Fibroblast of skin of left quadriceps (primary cell): Measurements from ENCODE around the gene FXYD5.
"Not testable (repeated sequence)": the region's sequence is repeated elsewhere in the genome, so short reads cannot be mapped to it uniquely, and the experiment has no call there.

Experiments
- DNase-seq, 2 experiments: peaks; one replicate each; pipeline ENCODE4 v3.0.0-alpha.2; 2013; ENCODE audit warnings: low read depth in 2 of 2

Gene FXYD5

GRCh38 chr19:35179830-35180229 is 25.3 kb downstream of the FXYD5 start:
- no peak for DNase-seq

GRCh38 chr19:35181387-35181786 is 26.9 kb downstream of the FXYD5 start:
- DNase-seq = no peak

DNA sequence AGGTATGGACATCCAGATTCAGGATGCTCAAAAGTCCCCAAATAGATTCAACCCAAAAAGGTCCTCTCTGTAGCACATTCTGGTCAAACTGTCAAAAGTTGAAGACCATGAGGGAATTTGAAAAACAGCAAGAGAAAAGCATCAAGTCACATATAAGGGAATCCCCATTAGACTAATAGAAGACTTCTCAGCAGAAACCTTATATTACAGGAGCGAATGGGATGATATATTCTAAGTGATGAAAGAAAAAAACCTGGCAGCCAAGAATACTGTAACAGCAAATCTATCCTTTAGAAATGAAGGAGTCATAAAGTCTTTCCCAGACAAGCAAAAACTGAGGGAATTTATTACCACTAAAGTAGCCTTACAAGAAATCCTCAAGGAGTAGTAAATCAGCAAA is 29.7 kb downstream of the FXYD5 start:
- no peak for DNase-seq

GRCh38 chr19:35184884-35185283 is 30.3 kb downstream of the FXYD5 start:
- DNase-seq = no peak

- no peak for DNase-seq
Observed at GRCh38 chr19:35194012-35194984, 39.8 kb downstream of the FXYD5 start.

- no peak for DNase-seq
Observed at GRCh38 chr19:35195830-35196229, 41.3 kb downstream of the FXYD5 start.

DNA sequence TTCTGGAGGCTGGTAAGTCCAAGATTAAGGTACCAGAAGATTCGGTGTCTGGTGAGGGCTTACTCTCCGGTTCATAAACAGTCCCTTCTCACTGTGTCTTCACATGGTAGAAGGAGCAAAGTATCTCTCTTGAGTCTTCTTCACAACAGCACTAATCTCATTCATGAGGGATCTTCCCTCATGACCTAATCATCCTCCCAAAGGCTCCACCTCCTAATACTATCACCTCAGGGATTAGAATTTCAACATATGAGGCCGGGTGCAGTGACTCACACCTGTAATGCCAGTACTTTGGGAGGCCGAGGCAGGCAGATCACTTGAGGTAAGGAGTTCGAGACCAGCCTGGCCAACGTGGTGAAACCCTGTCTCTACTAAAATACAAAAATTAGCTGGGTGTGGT is 42.3 kb downstream of the FXYD5 start:
- DNase-seq = not testable (repeated sequence)

DNA sequence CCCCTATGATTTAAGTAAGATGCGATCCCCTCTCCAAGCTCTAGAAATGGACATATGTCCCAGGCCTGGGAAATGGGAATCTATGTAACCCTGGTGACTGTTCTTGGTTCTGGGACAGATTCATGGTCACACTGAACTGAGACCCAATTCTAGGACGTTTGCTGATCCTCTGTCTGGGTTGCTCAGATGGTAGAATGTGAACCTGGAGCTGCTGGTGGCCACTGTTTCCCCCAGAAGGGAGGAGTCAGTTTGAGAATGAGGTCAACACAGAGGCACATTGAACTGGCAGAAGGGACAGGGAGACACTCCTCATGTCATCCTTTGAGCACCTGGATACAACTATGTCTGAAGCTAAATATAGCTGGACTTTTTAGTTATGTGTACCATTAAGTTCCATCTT is 44.9 kb downstream of the FXYD5 start:
- DNase-seq = no peak

DNA sequence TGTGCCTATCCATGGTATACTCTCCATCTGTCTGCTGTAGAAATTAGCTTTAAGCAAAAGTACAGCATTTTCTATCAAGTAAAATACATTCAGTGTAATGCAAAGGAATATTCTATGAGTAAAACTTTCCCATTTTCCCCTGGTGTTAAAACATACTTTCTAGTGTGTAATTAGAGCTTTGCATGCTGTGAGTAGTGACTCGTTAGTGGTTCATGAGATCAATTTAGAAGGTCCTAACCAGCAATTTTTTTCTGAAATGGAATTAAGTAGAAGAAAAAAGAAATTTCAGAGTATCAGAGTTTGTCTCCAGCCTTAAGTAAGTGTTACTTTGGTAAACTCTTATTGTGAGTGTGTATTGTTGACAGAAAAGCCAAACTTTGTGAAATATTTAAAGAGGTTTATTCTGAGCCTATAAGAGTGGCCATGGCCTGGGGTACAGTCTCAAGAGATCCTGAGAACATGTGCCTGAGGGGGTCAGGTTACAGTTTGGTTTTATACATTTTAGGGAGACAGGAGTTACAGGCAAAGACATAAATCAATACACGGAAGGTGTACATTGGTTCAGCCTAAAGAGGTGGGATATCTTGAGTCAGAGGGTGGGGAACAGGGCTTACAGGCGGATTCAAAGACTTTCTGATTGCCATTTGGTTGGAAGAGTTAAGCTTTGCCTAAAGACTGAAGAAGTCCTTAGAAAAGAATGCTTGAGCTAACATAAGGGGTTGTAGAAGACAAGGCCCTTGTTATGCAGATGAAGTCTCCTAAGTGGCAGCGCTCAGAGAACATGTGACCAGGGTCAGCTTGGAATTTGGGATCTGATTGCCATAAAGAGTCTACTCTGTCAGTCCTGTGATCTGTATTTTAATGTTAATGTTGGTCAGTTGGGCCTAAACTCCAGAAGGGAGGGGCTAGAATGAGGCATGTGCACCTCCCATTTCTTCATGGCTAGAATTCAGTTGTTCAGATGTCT is 48.5 kb downstream of the FXYD5 start:
- DNase-seq = no peak

DNA sequence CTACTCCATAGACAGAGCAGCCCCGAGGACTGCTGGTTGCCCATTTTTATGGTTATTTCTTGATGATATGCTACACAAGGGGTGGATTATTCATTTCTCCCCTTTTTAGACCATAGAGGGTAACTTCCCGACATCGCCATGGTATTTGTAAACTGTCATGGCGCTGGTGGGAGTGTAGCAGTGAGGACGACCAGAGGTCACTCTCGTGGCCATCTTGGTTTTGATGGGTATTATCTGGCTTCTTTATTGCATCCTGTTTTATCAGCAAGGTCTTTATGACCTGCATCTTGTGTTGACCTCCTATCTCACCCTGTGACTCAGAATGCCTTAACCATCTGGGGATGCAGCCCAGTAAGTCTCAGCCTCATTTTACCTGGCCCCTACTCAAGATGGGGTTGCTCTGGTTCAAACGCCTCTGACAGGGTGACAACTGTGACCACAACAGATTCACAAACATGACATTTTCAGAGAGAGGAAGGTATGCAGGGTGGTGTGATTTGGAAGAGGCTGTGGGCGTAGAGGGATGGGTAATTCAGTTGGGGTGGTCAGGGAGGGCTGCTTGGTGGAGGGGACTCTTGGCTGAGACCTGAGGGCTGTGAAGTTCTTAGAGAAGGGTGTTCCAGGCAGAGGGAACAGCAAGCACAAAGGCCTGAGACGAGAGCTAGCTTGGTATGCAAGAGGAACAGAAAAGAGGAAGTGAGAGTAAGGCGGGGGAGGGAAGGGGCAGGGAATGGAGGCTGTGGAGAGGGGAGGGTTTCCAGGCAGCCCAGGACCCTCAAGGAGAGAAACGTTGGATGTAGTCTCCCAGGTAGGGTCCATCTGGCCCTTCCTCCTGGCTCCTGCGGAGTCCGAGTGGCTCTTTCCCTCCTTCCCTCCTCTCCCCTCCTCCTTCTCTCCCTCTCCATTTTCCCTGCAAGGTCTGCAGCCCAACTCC is 50.5 kb downstream of the FXYD5 start:
- no peak for DNase-seq

- no peak for DNase-seq
Observed at GRCh38 chr19:35205733-35206323, 51.3 kb downstream of the FXYD5 start.

DNA sequence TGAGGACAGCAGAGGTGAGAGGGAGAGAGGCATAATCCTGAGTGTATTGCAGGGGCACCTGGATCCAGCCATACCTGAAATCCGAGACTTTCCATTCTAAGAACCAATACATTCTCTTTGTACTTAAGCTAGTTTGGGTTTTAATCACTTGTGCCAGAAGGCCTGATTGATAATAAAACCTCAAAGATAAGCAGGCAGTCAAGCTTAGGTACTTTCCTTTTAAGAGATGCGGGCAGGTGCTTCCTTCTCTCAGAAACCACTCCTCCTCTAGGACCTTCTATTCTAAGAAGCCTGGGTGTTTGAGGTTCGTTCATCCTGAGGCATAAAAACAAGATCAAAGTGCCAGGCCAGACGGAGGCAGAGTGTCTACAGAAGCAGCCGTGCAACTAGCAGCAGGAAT is 51.8 kb downstream of the FXYD5 start:
- no peak for DNase-seq

DNA sequence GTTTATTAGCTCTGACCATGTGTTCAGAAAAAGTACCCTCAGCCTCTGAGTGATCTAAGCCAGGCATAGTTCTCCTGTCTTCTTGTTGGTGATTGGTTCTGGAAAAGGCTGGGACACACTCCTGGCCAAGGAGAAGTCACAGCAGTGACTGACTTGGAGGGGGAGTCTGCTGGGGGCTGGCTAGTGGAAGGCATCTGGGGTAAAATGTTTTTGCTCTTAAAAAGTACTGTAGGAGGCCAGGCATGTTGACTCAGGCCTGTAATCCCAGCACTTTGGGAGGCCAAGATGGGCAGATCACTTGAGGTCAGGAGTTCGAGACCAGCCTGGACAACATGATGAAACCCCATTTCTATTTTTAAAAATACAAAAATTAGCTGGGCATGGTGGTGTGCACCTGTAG is 52.3 kb downstream of the FXYD5 start:
- DNase-seq = no peak

- no peak for DNase-seq
Observed at GRCh38 chr19:35207391-35207871, 52.9 kb downstream of the FXYD5 start.

DNA sequence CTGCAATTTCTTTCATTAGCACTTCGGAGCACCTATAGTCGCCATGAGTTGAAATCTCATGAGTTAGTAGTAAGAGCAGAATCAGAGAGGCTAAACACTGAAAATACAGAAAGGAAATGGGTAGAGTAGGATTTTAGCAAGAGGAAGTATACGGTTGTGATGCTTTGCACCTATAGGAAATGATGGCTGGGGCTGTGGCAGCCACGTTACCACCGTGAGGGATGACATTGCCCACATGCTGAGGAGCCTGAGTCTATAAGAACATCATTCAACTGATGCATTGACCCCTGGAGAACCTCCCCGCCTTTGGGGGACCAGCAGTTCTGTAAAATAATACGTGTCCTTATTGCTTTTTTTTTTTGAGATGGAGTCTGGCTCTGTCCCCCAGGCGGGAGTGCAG is 53.6 kb downstream of the FXYD5 start:
- DNase-seq = no peak

GRCh38 chr19:35209646-35210045 is 55.1 kb downstream of the FXYD5 start:
- no peak for DNase-seq

GRCh38 chr19:35211545-35212230 is 57.2 kb downstream of the FXYD5 start:
- no peak for DNase-seq

DNA sequence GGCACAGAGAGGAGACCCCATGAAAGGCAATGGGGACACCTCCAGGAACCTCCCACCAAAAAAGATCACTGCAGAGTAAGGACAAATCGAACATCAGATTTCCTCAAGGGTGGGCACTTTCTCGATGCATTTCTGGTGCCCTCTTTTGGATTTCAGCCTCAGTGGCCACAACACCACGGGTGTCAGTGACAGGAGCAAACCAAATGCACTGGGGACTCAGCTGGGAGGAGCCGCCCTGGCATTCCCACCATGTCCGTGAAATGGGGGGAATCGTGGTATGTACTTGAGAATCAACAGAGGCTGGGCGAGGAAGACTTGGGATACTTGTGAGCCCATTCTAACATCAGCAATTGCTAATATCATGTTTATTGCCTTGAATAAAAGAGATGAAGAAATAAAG is 57.7 kb downstream of the FXYD5 start:
- no peak for DNase-seq

GRCh38 chr19:35213663-35214632 is 59.4 kb downstream of the FXYD5 start:
- peak; percentile 4 to 11 for DNase-seq
